Measurements from ENCODE around the gene ITPRID2.
A peak's percentile ranks its signal among the peaks of the same experiment; 100 is the strongest.

ITPRID2 gene

DNA sequence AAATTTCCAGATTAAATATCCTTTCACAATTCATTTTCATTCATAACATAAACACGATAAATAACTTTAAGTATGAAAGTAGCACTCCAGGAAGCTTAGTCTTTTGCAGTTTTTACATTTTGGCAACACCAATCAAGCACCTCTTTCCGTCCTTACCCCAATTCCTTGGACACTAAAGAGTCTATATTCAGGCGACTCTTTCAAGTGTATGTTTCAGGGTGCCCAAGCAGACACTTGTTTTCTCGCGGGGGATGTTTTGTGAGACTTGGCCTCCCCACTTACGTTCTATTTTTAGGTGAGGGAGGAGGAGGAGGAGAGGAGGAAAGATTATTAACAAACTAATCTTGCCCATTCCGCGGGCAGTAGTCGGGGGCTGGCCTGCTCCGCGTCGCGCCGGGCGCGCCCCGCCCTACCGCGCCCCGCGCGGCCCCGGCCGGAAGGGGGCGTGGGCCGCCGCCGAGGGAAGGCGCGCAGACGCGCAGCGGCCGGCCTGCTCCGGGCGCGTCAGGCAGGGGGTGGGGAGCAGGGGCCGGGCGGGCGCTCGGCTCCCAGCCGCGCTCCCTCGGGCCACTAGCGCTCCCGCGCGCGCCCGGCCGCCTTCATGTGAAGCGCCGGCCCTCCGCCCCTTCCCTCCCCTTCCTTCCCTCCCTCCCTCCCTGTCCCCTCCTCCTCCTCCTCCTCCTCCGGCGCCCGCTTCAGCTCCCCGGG lies at the start of gene ITPRID2:
Gene ITPRID2, plus strand, starts transcription at position 473 of the 708 bp plus-strand sequence. CDS start 337 bp downstream, outside the sequence.
- peaks cover 29% of the 10 kb centered on the region for H3K4me1 ChIP-seq (ENCODE audit: control insufficient read depth, insufficient read depth, low read length, unreplicated experiment)
- H2AFZ ChIP-seq (ENCODE audit: low read length, unreplicated experiment): peak within 1 kb of the TSS; percentile 97
- H3K79me2 ChIP-seq (ENCODE audit: control insufficient read depth, insufficient read depth, low read length, unreplicated experiment): peaks cover 43% of the 10 kb centered on the region
- H3K4me3 ChIP-seq (ENCODE audit: low read depth, low read length): peak within 1 kb of the TSS; percentile 94
- H3K36me3 ChIP-seq (ENCODE audit: insufficient read depth, low read length): peaks cover 7% of the 10 kb centered on the region
- H3K27me3 ChIP-seq (ENCODE audit: insufficient read depth, low read length): no peaks in the 10 kb centered on the region
- H3K27ac ChIP-seq (ENCODE audit: low read depth, low read length): peak within 1 kb of the TSS; percentile 74

DNA sequence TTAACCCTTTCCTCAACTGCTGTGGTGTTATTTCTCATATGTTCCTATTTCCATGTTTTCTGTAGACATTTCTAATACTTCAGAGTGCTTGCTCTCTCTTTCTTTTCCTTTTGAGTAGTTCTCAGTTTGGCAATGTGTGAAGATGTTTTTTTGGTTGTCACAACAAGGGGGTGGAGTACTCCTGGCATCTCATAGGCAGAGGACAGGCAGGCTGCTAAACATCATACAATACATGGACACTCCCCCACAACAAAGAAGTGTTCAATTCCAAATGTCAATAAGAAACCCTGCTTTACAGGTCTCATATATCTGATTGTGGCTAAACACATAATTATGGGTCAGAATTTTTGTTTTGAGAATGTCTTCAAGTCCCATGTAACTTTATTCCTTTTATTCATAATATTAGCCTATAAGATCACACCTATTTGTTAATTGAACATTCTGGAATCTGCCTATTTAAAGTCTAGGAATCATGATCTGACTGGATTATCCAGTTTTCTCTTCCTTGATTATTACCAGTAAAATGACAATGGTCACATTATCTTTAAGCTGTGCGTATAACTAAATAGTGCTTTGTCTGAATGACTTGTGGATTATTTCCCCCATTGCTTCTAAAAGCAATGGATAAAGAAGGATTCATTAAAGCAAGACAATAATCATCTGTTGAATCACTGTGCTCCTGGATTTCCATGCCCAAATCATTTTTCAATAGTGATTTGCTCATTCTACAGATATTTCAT lies 46.8 kb upstream of the ITPRID2 start:
- H3K4me3 ChIP-seq (ENCODE audit: low read depth, low read length): no peak overlapping the region
- no peaks in the 10 kb centered on the region for H3K27me3 ChIP-seq (ENCODE audit: insufficient read depth, low read length)
- H2AFZ ChIP-seq (ENCODE audit: low read length, unreplicated experiment): no peak overlapping the region
- no peaks in the 10 kb centered on the region for H3K4me1 ChIP-seq (ENCODE audit: control insufficient read depth, insufficient read depth, low read length, unreplicated experiment)
- H3K79me2 ChIP-seq (ENCODE audit: control insufficient read depth, insufficient read depth, low read length, unreplicated experiment): no peaks in the 10 kb centered on the region
- no peaks in the 10 kb centered on the region for H3K36me3 ChIP-seq (ENCODE audit: insufficient read depth, low read length)
- no peak overlapping the region for H3K27ac ChIP-seq (ENCODE audit: low read depth, low read length)

DNA sequence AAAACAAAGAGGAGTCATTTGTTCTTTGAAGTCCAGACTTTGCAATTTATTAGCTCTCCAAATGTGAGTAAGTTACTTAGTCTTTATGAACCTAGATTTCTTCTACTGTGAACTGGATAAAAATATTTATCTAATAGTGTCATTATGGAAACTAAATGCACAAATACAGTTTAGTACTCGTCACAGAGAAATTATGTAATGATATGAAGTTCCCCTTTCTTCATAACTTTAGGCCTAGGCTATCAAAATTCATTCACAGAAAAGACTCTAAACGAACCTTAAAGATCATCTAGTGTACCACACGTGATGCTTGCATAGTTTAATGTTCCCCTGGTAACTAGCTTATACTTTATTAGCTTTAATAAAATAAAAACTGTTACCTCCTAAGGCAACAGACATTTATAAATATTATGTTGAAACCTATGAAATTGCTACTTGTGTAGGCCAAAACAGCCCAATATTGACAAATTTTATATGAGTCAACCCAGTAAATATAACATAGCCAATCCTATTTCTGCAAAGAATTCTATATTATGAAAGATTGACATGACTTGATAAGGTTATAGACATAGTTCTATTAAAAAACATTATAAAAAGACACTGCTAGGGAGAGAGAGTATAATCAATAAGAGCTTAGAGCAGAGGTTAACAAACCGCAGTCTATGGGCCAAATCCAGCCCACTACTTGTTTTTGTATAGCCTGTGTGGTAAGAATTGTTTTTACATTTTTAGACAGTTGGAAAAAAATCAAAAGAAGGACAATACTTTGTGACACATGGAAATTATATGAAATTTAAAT lies 44.9 kb upstream of the ITPRID2 start:
- Histone ChIP-seq H2AFZ (ENCODE audit: low read length, unreplicated experiment) (no peak overlapping the region), H3K79me2 (ENCODE audit: control insufficient read depth, insufficient read depth, low read length, unreplicated experiment) (no peaks in the 10 kb centered on the region), H3K27me3 (ENCODE audit: insufficient read depth, low read length) (no peaks in the 10 kb centered on the region), H3K36me3 (ENCODE audit: insufficient read depth, low read length) (no peaks in the 10 kb centered on the region), H3K4me1 (ENCODE audit: control insufficient read depth, insufficient read depth, low read length, unreplicated experiment) (no peaks in the 10 kb centered on the region), H3K4me3 (ENCODE audit: low read depth, low read length) (no peak overlapping the region), H3K27ac (ENCODE audit: low read depth, low read length) (no peak overlapping the region)

DNA sequence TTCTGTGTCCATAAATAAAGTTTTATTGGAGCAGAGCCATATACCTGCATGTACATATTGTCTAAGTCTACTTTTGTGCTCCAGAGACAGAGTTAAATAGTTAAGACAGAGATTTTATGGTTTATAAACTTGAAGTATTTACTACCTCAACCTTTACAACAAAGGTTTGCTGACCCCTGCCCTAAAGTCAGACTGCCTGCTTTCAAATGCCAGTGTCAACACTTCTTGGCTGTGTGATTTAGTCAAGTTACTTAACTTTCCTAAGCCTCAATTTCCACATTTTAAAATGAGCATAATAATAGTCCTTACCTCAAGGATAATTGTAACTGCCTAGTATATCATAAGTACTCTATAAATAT lies 44.4 kb upstream of the ITPRID2 start:
- no peaks in the 10 kb centered on the region for H3K79me2 ChIP-seq (ENCODE audit: control insufficient read depth, insufficient read depth, low read length, unreplicated experiment)
- no peaks in the 10 kb centered on the region for H3K27me3 ChIP-seq (ENCODE audit: insufficient read depth, low read length)
- H2AFZ ChIP-seq (ENCODE audit: low read length, unreplicated experiment): no peak overlapping the region
- no peak overlapping the region for H3K4me3 ChIP-seq (ENCODE audit: low read depth, low read length)
- H3K4me1 ChIP-seq (ENCODE audit: control insufficient read depth, insufficient read depth, low read length, unreplicated experiment): no peaks in the 10 kb centered on the region
- H3K36me3 ChIP-seq (ENCODE audit: insufficient read depth, low read length): no peaks in the 10 kb centered on the region
- H3K27ac ChIP-seq (ENCODE audit: low read depth, low read length): no peak overlapping the region

DNA sequence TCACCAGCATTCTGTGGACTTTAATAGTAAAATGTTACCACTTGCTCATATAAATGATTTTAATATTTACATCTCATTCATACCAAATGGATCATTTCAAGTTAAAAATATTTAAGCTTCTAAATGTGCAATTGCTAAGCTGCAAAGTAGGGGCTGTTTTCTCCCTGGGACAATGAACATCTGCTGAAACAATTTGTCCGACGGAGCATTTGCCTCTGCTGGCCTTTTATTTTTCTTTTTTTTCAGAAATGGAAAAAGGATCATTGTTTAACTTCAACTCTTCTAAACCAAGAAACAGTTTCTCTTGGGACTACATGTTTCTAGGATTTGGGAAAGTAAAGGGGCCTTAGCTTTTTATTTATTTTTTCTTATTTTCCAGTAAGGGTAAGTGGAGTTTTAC lies 43.8 kb upstream of the ITPRID2 start:
- H3K4me1 ChIP-seq (ENCODE audit: control insufficient read depth, insufficient read depth, low read length, unreplicated experiment): no peaks in the 10 kb centered on the region
- H3K36me3 ChIP-seq (ENCODE audit: insufficient read depth, low read length): no peaks in the 10 kb centered on the region
- no peaks in the 10 kb centered on the region for H3K27me3 ChIP-seq (ENCODE audit: insufficient read depth, low read length)
- no peak overlapping the region for H2AFZ ChIP-seq (ENCODE audit: low read length, unreplicated experiment)
- no peak overlapping the region for H3K27ac ChIP-seq (ENCODE audit: low read depth, low read length)
- no peak overlapping the region for H3K4me3 ChIP-seq (ENCODE audit: low read depth, low read length)
- H3K79me2 ChIP-seq (ENCODE audit: control insufficient read depth, insufficient read depth, low read length, unreplicated experiment): no peaks in the 10 kb centered on the region

DNA sequence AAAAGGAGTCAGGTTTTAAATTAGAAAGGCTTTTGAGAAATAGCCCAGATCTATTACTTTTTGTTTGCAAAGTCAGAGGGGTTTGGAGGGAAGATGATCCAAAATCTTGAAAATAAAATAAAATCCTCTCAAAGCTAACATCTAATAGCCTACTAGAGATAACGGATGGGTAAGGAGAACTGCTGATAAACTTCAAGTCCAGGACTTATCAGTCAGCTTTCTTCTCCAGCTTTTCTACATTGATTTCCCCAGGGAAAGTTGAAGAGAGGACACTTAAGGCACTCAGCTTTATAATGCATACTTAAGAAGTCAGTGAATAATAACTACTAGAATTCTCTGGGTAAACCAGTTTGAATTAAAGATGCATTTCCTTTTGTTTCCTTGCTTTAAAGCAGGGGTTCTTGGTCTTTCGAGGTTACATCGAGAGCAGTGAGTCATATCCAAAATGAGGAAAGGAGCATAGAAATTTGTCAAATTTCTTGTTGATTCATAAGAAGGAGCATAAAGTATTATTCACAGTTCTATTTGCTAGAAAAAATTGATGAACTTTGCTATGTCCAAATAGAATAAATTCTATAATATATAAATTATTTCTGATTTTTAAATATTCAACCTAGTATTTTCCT lies 43.2 kb upstream of the ITPRID2 start:
- no peaks in the 10 kb centered on the region for H3K79me2 ChIP-seq (ENCODE audit: control insufficient read depth, insufficient read depth, low read length, unreplicated experiment)
- H3K27me3 ChIP-seq (ENCODE audit: insufficient read depth, low read length): no peaks in the 10 kb centered on the region
- no peak overlapping the region for H3K4me3 ChIP-seq (ENCODE audit: low read depth, low read length)
- H3K4me1 ChIP-seq (ENCODE audit: control insufficient read depth, insufficient read depth, low read length, unreplicated experiment): no peaks in the 10 kb centered on the region
- H3K36me3 ChIP-seq (ENCODE audit: insufficient read depth, low read length): no peaks in the 10 kb centered on the region
- H2AFZ ChIP-seq (ENCODE audit: low read length, unreplicated experiment): no peak overlapping the region
- H3K27ac ChIP-seq (ENCODE audit: low read depth, low read length): no peak overlapping the region

DNA sequence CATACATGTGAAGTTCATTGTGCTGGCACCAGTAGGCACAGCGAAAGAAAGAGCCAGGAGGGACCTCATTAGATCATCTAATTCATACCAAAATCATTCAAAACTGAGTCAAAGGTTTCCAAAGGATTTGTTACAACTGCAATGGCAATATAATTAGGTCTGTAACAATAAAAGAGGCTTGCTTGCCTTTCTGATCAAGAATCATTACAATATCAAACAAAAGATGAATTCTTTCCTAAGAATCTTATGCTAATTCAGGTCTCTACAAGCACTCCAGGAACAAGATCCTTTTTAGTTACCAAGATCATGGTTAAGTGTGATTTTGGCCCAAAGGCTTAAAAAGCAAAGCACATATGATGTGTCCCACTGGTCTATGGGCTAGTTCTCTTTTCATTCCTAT lies 41.9 kb upstream of the ITPRID2 start:
- Histone ChIP-seq H3K27ac (ENCODE audit: low read depth, low read length) (no peak overlapping the region), H2AFZ (ENCODE audit: low read length, unreplicated experiment) (no peak overlapping the region), H3K4me1 (ENCODE audit: control insufficient read depth, insufficient read depth, low read length, unreplicated experiment) (no peaks in the 10 kb centered on the region), H3K4me3 (ENCODE audit: low read depth, low read length) (no peak overlapping the region), H3K79me2 (ENCODE audit: control insufficient read depth, insufficient read depth, low read length, unreplicated experiment) (no peaks in the 10 kb centered on the region), H3K36me3 (ENCODE audit: insufficient read depth, low read length) (no peaks in the 10 kb centered on the region), H3K27me3 (ENCODE audit: insufficient read depth, low read length) (no peaks in the 10 kb centered on the region)

DNA sequence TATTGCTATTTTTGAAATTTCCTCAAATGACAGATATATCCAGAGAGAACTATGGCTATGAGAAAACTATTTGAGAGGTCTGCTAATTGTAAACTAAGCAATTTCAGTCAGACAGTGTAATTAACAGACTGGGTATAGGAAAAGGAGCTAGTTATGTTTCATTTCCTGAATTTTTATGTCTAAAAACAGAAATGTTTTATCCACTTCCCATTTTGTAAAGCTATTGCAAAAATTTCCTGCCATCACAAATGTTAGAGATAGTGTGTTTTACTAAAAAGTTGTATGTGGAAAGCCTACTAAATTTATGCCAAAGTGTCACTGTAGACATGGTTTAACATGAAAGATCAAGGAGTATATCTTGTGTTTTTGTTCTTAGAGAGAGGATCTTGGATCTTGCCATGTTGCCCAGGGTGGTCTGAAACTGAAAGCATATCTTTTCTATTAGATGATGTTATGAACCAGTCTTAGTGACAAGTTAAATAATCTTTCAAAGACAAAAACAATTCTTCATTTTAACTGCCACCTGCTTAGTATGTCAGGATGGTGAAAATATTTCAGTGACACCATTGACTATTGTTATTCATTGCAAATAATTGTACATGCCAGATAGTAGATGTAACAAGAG lies 40.5 kb upstream of the ITPRID2 start:
- Histone ChIP-seq H2AFZ (ENCODE audit: low read length, unreplicated experiment) (peak overlapping the region; percentile 27), H3K27ac (ENCODE audit: low read depth, low read length) (no peak overlapping the region), H3K79me2 (ENCODE audit: control insufficient read depth, insufficient read depth, low read length, unreplicated experiment) (no peaks in the 10 kb centered on the region), H3K4me3 (ENCODE audit: low read depth, low read length) (no peak overlapping the region), H3K4me1 (ENCODE audit: control insufficient read depth, insufficient read depth, low read length, unreplicated experiment) (no peaks in the 10 kb centered on the region), H3K27me3 (ENCODE audit: insufficient read depth, low read length) (no peaks in the 10 kb centered on the region), H3K36me3 (ENCODE audit: insufficient read depth, low read length) (no peaks in the 10 kb centered on the region)

DNA sequence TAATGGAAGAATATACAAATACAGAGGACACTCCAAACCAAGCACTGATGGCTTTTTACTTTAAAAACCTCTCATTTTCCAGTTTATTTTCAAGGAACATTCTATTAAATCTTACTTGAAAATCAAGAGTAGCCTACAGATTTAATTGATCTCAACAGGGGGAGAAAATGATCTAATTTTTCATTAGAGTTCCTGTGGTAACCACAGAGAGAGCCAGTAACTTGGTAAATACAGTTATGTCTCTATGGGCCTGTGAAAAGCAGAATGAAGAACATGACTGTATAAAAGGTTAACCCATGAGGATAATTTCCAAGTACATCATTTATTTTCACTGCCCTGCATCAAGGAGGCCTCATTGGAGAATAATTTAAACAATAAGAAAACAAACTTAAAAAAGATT lies 39.8 kb upstream of the ITPRID2 start:
- Histone ChIP-seq H2AFZ (ENCODE audit: low read length, unreplicated experiment) (no peak overlapping the region), H3K36me3 (ENCODE audit: insufficient read depth, low read length) (no peaks in the 10 kb centered on the region), H3K4me3 (ENCODE audit: low read depth, low read length) (no peak overlapping the region), H3K27me3 (ENCODE audit: insufficient read depth, low read length) (no peaks in the 10 kb centered on the region), H3K4me1 (ENCODE audit: control insufficient read depth, insufficient read depth, low read length, unreplicated experiment) (no peaks in the 10 kb centered on the region), H3K27ac (ENCODE audit: low read depth, low read length) (no peak overlapping the region), H3K79me2 (ENCODE audit: control insufficient read depth, insufficient read depth, low read length, unreplicated experiment) (no peaks in the 10 kb centered on the region)

DNA sequence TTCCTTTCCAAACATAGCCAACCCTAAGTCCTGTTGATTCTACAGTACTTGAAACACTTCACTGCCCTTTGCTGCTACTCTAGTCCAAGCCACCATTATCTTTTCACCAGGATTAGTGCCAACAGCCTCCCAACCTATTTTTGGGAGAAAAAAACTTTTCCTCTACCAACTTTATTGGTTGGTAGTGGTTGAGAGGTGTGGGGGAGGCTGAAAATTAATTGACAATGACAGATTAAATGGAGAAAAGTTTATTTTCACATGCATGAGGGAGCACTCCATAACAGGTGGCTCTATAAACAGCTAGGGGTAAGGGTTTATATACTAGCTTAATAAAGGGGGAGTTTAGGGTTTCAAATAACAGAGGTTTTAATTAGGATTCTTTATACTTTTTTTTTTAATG lies 37.8 kb upstream of the ITPRID2 start:
- Histone ChIP-seq H2AFZ (ENCODE audit: low read length, unreplicated experiment) (no peak overlapping the region), H3K4me3 (ENCODE audit: low read depth, low read length) (no peak overlapping the region)

More for the DNA sequence above, 37.8 kb upstream of the ITPRID2 start:
- no peaks in the 10 kb centered on the region for H3K27me3 ChIP-seq (ENCODE audit: insufficient read depth, low read length)
- no peaks in the 10 kb centered on the region for H3K36me3 ChIP-seq (ENCODE audit: insufficient read depth, low read length)
- H3K4me1 ChIP-seq (ENCODE audit: control insufficient read depth, insufficient read depth, low read length, unreplicated experiment): no peaks in the 10 kb centered on the region
- no peak overlapping the region for H3K27ac ChIP-seq (ENCODE audit: low read depth, low read length)
- H3K79me2 ChIP-seq (ENCODE audit: control insufficient read depth, insufficient read depth, low read length, unreplicated experiment): no peaks in the 10 kb centered on the region

All from ACC112 (cell line).